GM19239 (cell line): ENCODE results near the gene IGFBP2.

ENCODE experiments used
- DNase-seq: peaks from one replicate; pipeline ENCODE4 v3.0.0; 2011; ENCODE audit warnings: low spot score; ENCODE audit not compliant: insufficient read length
- FAIRE-seq: peaks from 2 replicates; lab custom pipeline; 2011; peaks lifted over from hg19 to GRCh38; lab: Jason Lieb, UNC

IGFBP2 gene

DNA sequence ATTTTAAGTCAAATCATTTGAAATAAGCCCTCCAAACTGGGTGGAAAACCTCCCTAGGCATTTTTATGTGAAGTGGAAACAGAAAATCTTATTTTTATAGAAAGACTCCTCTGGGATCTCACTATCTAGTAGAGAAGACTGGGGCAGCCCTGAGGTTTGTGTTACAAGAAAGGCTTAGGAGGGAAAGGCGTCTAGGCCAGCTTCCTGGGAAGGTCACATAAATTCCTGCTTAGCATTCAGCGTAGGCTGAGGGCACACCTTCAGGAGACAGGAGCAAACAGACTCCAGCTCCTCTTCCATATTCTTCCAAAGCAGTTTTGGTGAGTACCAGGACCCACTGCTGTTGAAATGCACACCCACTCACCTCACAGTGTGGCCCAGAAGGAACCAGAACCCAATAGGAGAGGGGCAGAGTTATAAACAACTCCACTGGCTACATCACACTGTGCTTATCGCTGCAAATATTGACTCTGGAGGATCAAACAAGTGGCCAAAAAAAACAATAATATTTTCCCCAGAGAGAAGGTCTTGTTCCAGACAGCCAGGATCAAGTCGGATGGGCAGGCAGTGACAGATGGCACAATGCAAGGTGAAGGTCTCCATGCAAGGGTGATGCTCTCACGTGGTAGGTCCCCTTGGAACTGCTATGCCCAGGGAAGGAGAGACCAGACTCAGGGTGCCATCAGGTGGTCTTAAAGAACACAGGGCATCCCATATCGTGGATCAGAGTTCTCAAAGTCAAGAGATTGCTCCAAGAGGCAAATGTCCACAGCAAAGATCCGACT, 17.7 kb upstream of the IGFBP2 start:
- FAIRE-seq, result no peak
- DNase-seq, result no peak

DNA sequence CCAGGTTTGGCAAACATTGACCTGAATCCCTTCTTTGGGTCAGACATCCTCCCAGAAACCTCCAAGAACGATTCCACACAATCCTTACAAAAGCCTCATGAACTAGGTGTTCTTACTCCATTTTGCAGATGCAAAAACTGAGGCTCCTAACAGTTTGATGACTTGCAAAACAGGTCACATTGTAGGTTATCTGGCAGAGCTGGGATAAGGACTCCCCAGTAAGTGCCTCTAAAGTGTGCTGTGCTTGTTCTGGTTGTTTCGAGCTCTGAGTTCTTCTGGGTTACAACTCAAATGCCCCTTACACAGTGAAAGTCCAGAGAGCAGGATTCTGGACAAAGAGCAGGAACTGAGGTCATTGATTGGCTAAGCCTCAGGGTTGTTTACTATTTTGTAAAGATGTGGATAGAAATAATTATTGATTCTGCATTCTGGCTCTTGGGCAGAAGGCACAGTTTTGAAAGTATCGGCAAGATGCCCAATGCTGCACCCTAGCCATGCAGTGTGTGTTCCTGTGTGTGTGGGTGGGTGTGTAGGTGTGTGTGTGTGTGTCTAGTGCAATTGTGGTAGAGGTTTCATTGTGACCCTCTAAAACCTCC, 17.0 kb upstream of the IGFBP2 start:
- DNase-seq (no peak), FAIRE-seq (no peak)

DNA sequence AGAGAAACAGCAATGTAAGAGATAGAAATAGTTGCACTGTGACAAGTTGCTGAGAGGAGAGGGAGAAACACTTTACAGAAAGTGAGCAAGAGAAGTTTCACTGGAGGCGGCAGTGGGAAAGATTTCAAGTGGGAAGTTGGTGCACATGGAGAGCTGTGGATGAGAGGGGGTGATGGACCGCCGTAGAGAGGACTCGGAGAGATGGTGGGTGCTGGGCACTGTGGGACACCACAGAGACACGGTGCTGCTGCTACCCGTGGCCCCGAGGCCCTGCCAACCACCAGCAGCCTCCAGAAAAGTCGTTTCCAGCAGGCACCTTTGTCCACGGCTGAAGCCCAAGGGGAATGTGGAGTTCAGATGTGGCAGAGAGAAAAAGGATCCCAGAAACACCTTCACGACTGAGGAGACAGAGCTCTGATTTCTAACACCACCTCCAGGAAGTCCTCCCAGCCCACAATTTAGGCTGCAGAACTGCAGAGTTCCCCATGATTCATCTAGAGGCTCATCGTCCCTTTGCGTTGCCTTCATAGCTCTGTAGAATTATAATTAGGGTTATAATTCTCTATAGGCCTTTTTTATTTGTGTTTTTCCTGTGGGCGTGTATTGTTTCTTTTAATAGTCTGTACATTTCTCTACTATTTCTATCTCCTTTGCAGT, 15.9 kb upstream of the IGFBP2 start:
- FAIRE-seq (no peak), DNase-seq (no peak)

DNA sequence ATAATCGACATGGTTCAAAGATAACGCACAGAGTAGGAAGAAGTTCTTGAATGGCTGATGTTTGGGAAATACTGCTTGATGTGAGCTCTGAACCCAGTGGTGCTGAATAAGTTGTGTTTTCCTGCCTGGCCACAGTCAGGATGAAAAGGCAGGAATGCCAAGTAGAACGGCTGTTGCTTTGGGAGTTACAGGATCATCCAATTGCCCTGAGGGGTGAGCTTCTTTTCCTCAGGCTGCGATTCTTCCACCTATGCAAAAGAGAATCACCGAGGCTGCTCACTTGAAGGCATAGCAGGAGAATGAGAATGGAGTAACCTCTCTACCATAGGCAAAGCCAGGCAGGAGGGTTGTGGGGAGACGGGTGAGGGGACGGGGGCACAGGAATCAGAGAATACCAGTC, 14.4 kb upstream of the IGFBP2 start:
- no peak for FAIRE-seq
- no peak for DNase-seq

DNA sequence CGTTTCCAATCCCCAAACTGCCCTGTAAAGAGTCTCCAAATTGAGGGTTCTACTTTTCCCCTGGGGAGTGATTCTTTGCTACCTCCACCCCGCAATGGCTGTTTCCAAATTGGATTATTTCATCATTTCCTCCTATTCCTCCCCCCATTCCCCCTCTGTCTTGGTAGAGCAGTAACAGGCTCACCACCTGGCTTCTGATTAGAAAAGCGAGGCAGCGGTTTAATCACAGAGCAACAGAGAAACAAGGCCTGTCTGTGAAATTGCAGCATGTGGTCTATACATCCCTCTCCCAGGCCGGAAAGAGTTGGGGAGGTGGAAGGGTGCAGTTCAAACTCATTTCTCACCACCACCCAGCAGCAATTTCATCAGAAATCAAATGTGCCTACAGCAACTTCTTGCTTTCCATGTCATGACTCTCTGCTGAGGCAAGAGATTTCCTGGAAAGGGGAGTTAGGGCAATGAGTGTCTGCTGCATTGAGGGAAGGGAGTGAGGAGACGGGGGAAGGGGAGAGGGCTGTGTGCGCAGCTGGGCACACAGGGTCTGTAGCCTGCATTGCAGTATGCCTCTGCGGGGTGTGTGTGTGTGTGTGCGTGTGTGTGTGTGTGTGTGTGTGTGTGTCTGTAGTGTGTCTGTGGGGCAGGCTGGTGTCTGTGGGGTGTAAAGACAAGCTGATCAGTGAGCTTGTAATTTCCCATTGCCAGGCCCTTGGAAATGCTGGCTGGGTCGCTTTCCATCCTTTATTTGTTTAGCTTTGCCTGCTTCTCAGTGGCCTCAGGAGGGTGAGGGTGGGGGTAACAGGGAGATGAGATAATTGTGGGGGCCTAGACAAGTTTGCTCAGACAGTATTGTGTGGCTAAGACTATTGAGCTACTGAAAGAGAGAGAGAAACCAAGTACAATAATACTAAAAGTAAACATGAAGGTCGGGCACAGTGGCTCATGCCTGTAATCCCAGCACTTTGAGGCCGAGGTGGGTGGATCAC, 13.5 kb upstream of the IGFBP2 start:
- no peak for DNase-seq
- no peak for FAIRE-seq

DNA sequence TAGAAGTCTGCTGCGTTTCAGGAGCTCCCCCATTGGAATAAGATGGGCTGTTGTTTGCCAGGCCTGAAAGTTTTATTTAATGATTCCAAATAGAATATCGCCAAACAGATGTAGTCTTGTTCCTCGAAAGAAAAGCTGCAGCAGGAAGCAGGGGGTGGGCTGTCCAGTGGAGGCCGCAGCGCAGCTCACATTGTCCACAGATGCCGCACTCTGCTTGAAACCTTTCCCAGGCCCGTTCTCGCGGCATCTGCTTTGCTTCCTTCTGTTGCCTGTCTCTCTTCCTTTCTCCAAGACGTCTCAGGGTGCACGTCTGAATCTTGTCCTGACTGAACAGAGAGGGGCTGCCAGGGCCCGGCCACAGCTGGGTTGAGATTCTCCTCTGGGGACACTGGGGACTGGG, 12.4 kb upstream of the IGFBP2 start:
- DNase-seq, result no peak
- no peak for FAIRE-seq

DNA sequence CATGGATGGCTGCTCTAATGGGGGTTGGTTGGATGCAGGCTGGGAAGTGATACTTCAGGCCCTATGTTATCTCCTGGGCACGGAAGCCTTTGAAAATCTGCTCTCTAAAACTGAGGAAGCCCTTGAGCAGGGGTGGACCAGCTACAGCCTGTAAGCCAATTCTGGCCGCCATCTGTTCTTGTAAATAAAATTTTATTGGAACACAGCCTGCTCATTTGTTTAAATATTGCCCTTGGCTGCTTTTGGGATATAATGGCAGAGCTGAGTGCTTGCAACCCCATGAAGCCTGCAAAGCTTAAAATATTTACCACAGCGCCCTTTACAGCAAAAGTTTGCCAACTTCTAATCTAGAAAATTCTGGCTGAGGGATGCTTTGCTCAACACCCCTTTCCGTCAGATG, 11.9 kb upstream of the IGFBP2 start:
- DNase-seq (no peak), FAIRE-seq (no peak)

DNA sequence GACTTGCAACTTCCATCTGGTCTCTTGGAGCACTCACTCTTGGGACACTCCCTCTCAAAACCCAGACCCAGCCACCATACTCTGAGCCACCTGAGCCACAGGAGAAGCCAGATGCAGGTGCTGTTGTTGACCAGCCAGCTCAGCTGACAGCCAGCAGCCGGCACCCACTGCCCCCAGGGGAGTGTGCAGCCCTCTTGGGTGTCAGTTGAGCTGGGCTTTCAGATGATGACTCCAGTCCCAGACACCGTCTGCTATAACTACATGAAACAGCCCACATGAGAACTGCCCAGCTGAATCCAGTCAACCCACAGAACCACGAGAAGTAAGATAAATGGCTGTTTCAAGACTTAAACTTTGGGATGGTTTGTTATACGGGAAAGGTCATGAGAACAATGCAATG, 10.7 kb upstream of the IGFBP2 start:
- FAIRE-seq, result no peak
- no peak for DNase-seq

DNA sequence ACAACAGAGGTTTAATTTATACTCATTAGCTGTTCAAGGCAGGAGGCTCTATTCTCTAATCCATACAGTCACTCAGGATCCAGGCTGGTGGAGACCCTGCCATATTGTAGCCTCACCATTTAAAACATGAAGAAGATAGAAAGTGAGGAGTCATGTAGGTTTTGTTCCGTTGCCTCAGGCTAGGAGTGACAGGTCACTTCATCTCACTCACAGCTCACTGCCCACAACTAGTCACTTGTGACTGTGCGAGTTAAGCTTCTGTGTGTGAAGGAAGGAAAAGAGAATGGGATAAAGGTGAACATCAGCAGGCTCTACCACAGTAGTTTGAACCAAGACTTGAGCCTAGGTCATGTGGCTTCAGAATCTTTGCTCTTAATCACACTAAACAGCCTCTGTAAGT, 9.0 kb upstream of the IGFBP2 start:
- DNase-seq (no peak), FAIRE-seq (no peak)

DNA sequence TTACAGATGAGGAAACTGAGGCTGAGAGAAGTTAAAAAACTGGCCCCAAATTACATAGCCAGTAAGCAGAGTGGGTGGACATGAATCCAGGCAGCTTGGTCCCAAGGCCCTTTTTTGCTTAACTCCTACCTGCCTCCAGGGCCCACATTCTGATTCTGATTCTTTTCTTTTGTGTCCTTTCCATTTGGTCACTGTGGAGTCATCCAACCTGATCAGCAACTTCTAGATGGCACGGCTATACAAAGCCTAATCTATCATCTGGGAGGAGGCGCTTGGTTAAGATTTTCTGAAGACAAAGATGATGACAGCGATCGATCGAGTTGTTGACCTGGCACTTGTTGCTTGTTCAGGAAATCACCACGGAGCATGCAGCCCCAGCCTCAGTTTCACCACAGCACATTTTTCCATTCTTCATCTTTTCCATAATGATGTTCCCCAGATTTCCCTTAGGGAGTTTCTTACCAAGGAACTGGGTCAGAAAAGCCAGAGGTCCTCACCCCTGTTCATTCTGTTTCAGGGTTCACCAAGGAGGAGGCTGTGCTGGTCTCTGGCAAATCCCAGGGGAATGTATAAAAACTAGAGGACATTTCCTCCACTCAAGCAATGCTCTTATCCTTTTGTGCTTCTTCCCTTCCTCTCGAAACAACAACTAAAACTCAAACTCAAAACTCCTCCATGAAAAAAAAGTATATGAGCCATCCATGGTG, 6.9 kb upstream of the IGFBP2 start:
- DNase-seq, result no peak
- no peak for FAIRE-seq

DNA sequence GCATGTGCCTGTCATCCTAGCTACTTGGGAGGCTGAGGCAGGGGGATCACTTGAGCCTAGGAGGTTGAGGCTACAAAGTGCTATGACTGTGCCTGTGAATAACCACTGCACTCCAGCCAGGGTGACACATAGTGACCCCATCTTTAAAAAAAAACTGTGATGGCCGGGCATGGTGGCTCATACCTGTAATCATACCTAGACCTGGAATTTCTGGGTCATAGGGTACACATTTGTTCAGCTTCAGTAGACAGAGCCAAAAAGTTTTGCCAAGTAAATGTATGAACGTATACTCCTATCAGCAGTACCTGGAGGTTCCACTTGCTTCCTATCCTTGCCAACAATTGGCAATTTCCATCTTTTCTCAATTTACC, 6.4 kb upstream of the IGFBP2 start:
- FAIRE-seq (no peak), DNase-seq (no peak)

DNA sequence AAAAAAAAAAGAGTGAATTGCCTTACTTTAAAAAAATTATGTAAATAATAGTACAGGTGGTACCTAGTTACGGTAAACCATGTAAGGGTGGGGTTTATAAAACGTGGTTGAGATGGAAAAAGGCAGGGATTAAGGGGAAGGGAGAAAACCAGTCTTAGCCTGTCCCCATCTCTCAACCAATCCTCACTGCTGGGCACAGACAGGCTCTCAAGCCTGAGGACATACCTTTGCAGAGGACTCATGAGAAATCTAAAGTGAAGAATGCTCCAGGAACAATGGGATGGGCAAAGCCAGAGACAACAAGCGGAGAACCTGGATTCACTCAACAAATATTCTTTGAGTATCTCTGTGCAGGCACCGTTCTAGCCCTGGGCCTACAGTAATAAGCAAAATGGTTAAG, 3.4 kb upstream of the IGFBP2 start:
- DNase-seq (no peak), FAIRE-seq (no peak)

DNA sequence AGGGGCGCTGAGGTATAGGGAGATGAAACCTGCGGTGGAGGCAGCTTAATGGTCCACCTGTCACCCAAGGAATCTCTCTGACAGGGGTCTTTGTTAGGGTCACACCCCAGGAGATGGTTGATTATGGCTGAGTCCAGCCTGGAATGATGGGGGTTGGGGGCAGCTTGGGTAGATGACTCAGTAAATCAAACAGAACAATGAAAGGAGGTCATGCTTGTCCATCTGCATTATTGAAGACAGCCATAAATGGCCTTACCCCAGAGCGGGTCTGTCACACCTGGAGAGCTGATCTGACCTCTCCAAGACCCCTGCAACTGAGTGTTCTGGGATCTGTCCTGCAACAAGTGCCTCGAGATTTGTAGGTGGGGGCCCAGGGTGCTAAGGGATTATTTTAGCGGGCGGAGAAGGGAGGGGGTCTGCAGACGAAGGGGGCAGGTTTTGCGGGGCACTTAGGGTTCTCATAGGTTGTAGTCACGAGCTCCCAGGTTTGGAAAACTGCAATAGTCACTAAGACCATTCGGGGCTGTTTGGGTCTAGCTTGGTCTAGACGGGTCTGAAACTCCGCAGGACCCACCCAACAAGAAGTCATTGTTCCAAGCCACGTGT, 771 bp upstream of the IGFBP2 start:
- DNase-seq (no peak), FAIRE-seq (no peak)

DNA sequence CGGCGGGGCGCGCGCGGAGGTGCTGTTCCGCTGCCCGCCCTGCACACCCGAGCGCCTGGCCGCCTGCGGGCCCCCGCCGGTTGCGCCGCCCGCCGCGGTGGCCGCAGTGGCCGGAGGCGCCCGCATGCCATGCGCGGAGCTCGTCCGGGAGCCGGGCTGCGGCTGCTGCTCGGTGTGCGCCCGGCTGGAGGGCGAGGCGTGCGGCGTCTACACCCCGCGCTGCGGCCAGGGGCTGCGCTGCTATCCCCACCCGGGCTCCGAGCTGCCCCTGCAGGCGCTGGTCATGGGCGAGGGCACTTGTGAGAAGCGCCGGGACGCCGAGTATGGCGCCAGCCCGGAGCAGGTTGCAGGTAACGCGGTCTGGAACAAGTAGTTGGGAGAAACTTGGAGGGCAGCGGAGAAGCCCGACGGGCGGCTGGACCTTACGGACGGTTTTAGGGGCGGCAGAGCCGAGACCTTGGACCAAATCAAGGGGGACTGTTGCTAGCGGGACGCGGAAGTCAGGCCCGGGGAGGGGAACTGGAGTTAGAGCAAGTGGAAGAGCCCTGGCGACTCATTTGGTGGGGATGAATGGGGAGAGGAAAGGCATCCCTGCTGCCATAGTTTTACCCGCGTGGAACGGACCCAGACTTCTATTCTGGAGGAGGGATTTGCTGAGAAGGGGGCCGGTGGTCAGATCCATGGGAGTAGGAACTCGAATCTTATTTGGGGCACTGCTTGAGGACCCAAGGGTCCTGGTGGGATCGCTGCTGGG, 573 bp downstream of the IGFBP2 start:
- DNase-seq (no peak), FAIRE-seq (no peak)

DNA sequence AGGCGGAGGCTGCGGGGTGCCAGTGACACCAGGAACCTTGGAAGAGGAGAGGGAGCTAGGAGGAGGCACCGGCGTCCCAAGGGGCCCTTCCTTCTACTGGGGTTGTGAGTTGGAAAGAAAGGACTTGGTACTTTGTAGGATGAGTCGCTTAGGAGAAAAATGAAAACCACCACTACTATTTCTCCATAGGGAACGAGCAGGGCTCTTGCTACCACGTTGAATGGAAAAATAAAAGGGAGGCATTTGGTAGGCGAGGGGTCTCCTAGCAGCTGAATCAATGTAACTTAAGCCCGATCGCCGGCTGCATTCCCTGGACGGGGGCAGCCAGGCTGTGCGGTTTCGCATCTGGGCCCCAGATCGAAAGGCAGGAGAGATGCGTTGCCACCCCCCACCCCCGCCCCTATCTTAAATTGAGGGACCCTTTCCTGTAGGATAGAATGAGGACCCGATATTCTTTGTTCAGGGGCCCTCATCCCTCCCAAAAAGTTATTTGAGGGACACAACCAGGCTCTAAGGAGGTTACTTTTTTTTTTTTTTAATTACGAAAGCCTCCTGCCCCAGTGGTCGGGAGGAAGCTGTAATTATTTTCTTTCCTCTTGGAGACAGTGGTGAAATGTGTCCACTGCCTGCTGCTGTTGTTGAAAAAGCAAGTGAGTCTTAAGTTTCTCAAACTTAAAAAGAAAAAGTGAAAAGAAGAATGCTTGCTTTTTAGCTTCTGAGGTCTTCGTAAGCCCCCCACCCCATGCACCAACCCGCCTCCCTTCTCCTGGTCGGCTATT, 1.3 kb downstream of the IGFBP2 start:
- DNase-seq, result no peak
- no peak for FAIRE-seq

DNA sequence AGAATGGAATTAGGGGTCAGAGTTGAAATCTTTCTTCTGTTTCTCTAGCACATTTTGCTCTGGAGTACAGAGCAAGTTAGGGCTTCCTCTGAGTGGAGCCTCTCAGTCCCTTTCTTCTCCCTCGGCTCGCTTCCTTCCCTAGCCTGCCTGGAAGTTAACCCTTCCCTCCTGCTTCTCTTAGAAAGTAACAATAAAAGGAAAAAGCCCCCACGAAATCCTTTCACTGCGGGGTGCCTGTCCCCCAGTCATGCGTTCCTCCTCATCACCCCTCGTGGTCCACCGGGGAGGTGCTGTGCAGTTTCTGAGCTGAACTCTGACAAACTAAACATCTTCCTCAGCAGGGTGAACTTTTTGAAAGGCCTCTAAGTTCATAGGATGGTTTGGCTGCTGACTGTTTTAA, 2.0 kb downstream of the IGFBP2 start:
- no peak for FAIRE-seq
- DNase-seq, result no peak

DNA sequence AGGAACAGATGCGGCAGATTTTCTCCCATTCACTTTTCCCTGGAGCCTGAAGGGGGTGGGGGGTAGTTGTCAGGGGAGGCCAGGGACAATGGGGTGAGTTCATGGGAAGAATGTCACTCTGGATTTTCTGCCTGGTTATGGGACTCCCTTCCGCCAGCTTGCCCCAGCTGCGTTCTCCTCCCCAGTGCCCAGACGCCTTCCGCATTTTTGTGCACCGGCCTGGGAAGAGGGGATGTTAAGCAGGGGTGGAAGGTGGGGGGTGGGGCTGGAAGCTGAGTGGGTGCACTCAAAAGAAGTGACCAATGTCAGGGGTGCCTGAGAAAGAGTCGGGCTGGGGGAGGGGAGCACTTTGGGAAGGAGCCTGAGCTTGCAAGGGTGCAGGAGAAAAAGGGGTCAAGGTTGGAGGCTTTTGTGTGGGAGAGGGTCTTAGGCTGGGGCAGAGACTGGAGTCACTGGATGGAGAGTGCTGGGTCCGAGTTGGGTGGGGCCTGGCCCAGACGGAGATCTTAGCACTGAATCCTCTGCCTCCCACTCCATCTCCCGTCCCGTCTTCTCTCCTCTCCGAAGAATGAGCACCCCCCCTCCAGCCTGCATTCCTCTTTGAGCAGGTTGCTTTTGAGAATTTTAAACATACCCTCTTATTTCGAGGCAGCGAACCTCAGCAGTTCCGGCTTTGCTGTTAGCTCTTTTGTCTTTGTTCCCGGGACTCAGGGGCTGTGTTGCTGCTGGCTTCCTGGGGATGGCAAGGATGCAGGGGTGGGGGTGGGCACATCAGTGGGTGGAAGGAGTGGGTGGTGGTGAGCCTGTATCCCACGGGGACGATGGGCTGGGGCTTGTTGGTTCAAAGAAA, 2.7 kb downstream of the IGFBP2 start:
- DNase-seq, result no peak

More for the DNA sequence above, 2.7 kb downstream of the IGFBP2 start:
- no peak for FAIRE-seq
